H7 (cell line): ENCODE data around the gene SNX15. TPM values are rescaled to one million over a fixed set of nuclear protein-coding genes. Genes with fewer than 3 reads are reported as not detected.
"Not testable (repeated sequence)": the region's sequence is repeated elsewhere in the genome, so short reads cannot be mapped to it uniquely, and the experiment has no call there.

ENCODE experiments used
- DNase-seq: peaks from one replicate; pipeline ENCODE4 v3.0.0; 2012
- H3K27me3 ChIP-seq: 2 replicates; pipeline ENCODE4 v1.6.0; 2011; ENCODE audit warnings: mild to moderate bottlenecking, low read length; ENCODE audit not compliant: control insufficient read depth, insufficient read depth
- H3K36me3 ChIP-seq: replicated peaks from 2 replicates; pipeline ENCODE4 v1.5.1; 2011; ENCODE audit warnings: low read length; ENCODE audit not compliant: control insufficient read depth, insufficient read depth
- H3K4me3 ChIP-seq: 2 replicates; pipeline ENCODE4 v1.5.1; 2011; ENCODE audit warnings: low read depth, mild to moderate bottlenecking, control low read depth, low read length, moderate library complexity; ENCODE audit not compliant: insufficient read depth
- total RNA-seq: library from RNA; depleted of rRNA; stranded (reverse); fragments of >200 nt; shearing (Covaris generic); gene quantifications from 2 replicates; pipeline ENCODE4 v1.2.3, GENCODE V29; 2014

The SNX15 gene
- total RNA-seq, 1 experiment from 2014 or later, result 11.8 TPM

GRCh38 chr11:65003968-65004367 is 23.3 kb upstream of the SNX15 start:
- H3K36me3 ChIP-seq, DNase-seq: not testable (repeated sequence)

GRCh38 chr11:65008016-65008415 is 19.2 kb upstream of the SNX15 start:
- H3K27me3 ChIP-seq, result no peaks in the 10 kb centered on the region
- H3K4me3 ChIP-seq, result no peak overlapping the region

More at GRCh38 chr11:65003968-65004367, 23.3 kb upstream of the SNX15 start:
- not testable (repeated sequence) for H3K27me3 ChIP-seq, H3K4me3 ChIP-seq

GRCh38 chr11:65008873-65009272 is 18.4 kb upstream of the SNX15 start:
- DNase-seq, result no peak
- H3K36me3 ChIP-seq, result no peaks in the 10 kb centered on the region
- no peaks in the 10 kb centered on the region for H3K27me3 ChIP-seq
- no peak overlapping the region for H3K4me3 ChIP-seq

More at GRCh38 chr11:65008016-65008415, 19.2 kb upstream of the SNX15 start:
- no peaks in the 10 kb centered on the region for H3K36me3 ChIP-seq
- DNase-seq, result no peak

- peak overlapping the region; percentile 83 for H3K4me3 ChIP-seq
- no peaks in the 10 kb centered on the region; the same call in none of the 2 replicates for H3K36me3 ChIP-seq
- peak; percentile 97 for DNase-seq
- H3K27me3 ChIP-seq, result no peaks in the 10 kb centered on the region
These were observed 13.9 kb upstream of the SNX15 start for GRCh38 chr11:65013130-65013887.

- no peaks in the 10 kb centered on the region for H3K27me3 ChIP-seq
- peak within 1 kb of the TSS; percentile 83 for H3K4me3 ChIP-seq
- DNase-seq, result peak; percentile 99
- peaks cover 5% of the 10 kb centered on the region for H3K36me3 ChIP-seq
These were observed 13.1 kb upstream of the SNX15 start, which contains the start of gene ARL2 for GRCh38 chr11:65013888-65014725. Gene ARL2 (plus strand): TSS chr11:65014160. CDS start chr11:65014208, 48 bp downstream.

GRCh38 chr11:65014726-65015227 is 12.5 kb upstream of the SNX15 start:
- no peak for DNase-seq
- Histone ChIP-seq H3K27me3 (no peaks in the 10 kb centered on the region), H3K36me3 (peaks cover 6% of the 10 kb centered on the region)

GRCh38 chr11:65016705-65017104 is 10.5 kb upstream of the SNX15 start:
- Histone ChIP-seq H3K4me3 (no peak overlapping the region), H3K27me3 (no peaks in the 10 kb centered on the region), H3K36me3 (peaks cover 14% of the 10 kb centered on the region)
- no peak for DNase-seq

More at GRCh38 chr11:65014726-65015227, 12.5 kb upstream of the SNX15 start:
- H3K4me3 ChIP-seq, result peak overlapping the region; percentile 83

GRCh38 chr11:65017937-65018336 is 9.3 kb upstream of the SNX15 start:
- no peak overlapping the region for H3K4me3 ChIP-seq
- H3K36me3 ChIP-seq, result peaks cover 14% of the 10 kb centered on the region
- H3K27me3 ChIP-seq, result no peaks in the 10 kb centered on the region
- DNase-seq, result no peak

- H3K27me3 ChIP-seq, result no peaks in the 10 kb centered on the region
- peaks cover 14% of the 10 kb centered on the region for H3K36me3 ChIP-seq
- H3K4me3 ChIP-seq, result no peak overlapping the region
- DNase-seq, result no peak
These were observed 7.4 kb upstream of the SNX15 start for GRCh38 chr11:65019824-65020223.

- peaks cover 14% of the 10 kb centered on the region for H3K36me3 ChIP-seq
These were observed 6.2 kb upstream of the SNX15 start for GRCh38 chr11:65021003-65021402.

GRCh38 chr11:65021509-65021908 is 5.7 kb upstream of the SNX15 start:
- H3K36me3 ChIP-seq, result peaks cover 14% of the 10 kb centered on the region
- DNase-seq, result no peak
- H3K4me3 ChIP-seq, result no peak overlapping the region
- no peaks in the 10 kb centered on the region for H3K27me3 ChIP-seq

More at GRCh38 chr11:65021003-65021402, 6.2 kb upstream of the SNX15 start:
- no peaks in the 10 kb centered on the region for H3K27me3 ChIP-seq
- no peak for DNase-seq
- no peak overlapping the region for H3K4me3 ChIP-seq

GRCh38 chr11:65023502-65023901 is 3.7 kb upstream of the SNX15 start:
- H3K36me3 ChIP-seq, result peaks cover 13% of the 10 kb centered on the region
- not testable (repeated sequence) for DNase-seq, H3K27me3 ChIP-seq, H3K4me3 ChIP-seq

- H3K36me3 ChIP-seq, result no peaks in the 10 kb centered on the region
- H3K4me3 ChIP-seq, result peak overlapping the region; percentile 47; the same call in 1 of the 2 replicates
- no peak for DNase-seq
- no peaks in the 10 kb centered on the region for H3K27me3 ChIP-seq
These were observed 429 bp upstream of the SNX15 start for GRCh38 chr11:65026810-65027209.

- Histone ChIP-seq H3K4me3 (no peak overlapping the region), H3K27me3 (no peaks in the 10 kb centered on the region), H3K36me3 (no peaks in the 10 kb centered on the region; the same call in 1 of the 2 replicates)
- DNase-seq, result peak; percentile 67
These were observed 5.0 kb downstream of the SNX15 start for GRCh38 chr11:65032216-65032615.
